H9 (cell line): ENCODE data around the gene SKOR2. TPM values are rescaled to one million over a fixed set of nuclear protein-coding genes. Genes with fewer than 3 reads are reported as not detected.

Source experiments
- DNase-seq: peaks from one replicate; pipeline ENCODE4 v3.0.0-alpha.2; 2017
- H2AFZ ChIP-seq: one replicate; pipeline ENCODE4 v1.6.1; 2013; ENCODE audit warnings: mild to moderate bottlenecking, low read length, control low read depth, moderate library complexity
- H2AK5ac ChIP-seq: 2 replicates; pipeline ENCODE4 v1.6.1; 2013; ENCODE audit warnings: low read length, control low read depth, mixed read lengths; ENCODE audit not compliant: insufficient read length
- H2BK120ac ChIP-seq: one replicate; pipeline ENCODE4 v1.6.1; 2013; ENCODE audit warnings: low read depth, mild to moderate bottlenecking, low read length, control low read depth, inconsistent platforms; ENCODE audit not compliant: poor library complexity, severe bottlenecking
- H2BK12ac ChIP-seq: 2 replicates; pipeline ENCODE4 v1.6.1; 2013; ENCODE audit warnings: low read length, control low read depth, mixed read lengths, low read depth; ENCODE audit not compliant: insufficient read length
- H2BK15ac ChIP-seq: 2 replicates; pipeline ENCODE4 v1.6.1; 2013; ENCODE audit warnings: low read depth, low read length, control low read depth
- H2BK20ac ChIP-seq: one replicate; pipeline ENCODE4 v1.6.1; 2013; ENCODE audit warnings: low read depth, mild to moderate bottlenecking, low read length, control low read depth, inconsistent platforms; ENCODE audit not compliant: poor library complexity, severe bottlenecking
- H2BK5ac ChIP-seq: 2 replicates; pipeline ENCODE4 v1.6.1; 2013; ENCODE audit warnings: low read length, control low read depth, mixed read lengths; ENCODE audit not compliant: insufficient read length
- H3K14ac ChIP-seq: 2 replicates; pipeline ENCODE4 v1.6.1; 2013; ENCODE audit warnings: low read length, control low read depth; ENCODE audit not compliant: insufficient read depth
- H3K18ac ChIP-seq: 2 replicates; pipeline ENCODE4 v1.6.1; 2013; ENCODE audit warnings: low read depth, mild to moderate bottlenecking, mixed read lengths, low read length, control low read depth; ENCODE audit not compliant: insufficient read length
- H3K23ac ChIP-seq: 2 replicates; pipeline ENCODE4 v1.6.1; 2013; ENCODE audit warnings: low read length, control low read depth, mixed read lengths, low read depth; ENCODE audit not compliant: insufficient read length
- H3K23me2 ChIP-seq: 2 replicates; pipeline ENCODE4 v1.6.1; 2013; ENCODE audit warnings: low read depth, mild to moderate bottlenecking, mixed read lengths, low read length, control low read depth; ENCODE audit not compliant: insufficient read length, poor library complexity, severe bottlenecking
- H3K27ac ChIP-seq: 2 replicates; pipeline ENCODE4 v1.5.1; 2013; ENCODE audit warnings: low read length, control low read depth, mixed read lengths, low read depth; ENCODE audit not compliant: insufficient read length
- H3K27me3 ChIP-seq: 2 replicates; pipeline ENCODE4 v1.6.1; 2013; ENCODE audit warnings: low read length, control low read depth, inconsistent platforms; ENCODE audit not compliant: insufficient read depth
- H3K4ac ChIP-seq: 2 replicates; pipeline ENCODE4 v1.6.1; 2013; ENCODE audit warnings: low read depth, mild to moderate bottlenecking, control low read depth, inconsistent platforms, low read length, moderate library complexity
- H3K4me1 ChIP-seq: 2 replicates; pipeline ENCODE4 v1.6.1; 2013; ENCODE audit warnings: low read length, control low read depth, inconsistent platforms; ENCODE audit not compliant: insufficient read depth
- H3K4me2 ChIP-seq: 2 replicates; pipeline ENCODE4 v1.6.1; 2013; ENCODE audit warnings: low read length, control low read depth, mixed read lengths; ENCODE audit not compliant: insufficient read length, insufficient read depth
- H3K56ac ChIP-seq: 2 replicates; pipeline ENCODE4 v1.6.1; 2013; ENCODE audit warnings: low read depth, mild to moderate bottlenecking, mixed read lengths, low read length, control low read depth; ENCODE audit not compliant: insufficient read length
- H3K79me1 ChIP-seq: 2 replicates; pipeline ENCODE4 v1.6.1; 2013; ENCODE audit warnings: low read depth, mild to moderate bottlenecking, moderate library complexity, low read length, control low read depth, inconsistent platforms; ENCODE audit not compliant: insufficient read depth, poor library complexity, severe bottlenecking
- H3K79me2 ChIP-seq: 2 replicates; pipeline ENCODE4 v1.6.1; 2013; ENCODE audit warnings: low read length, control low read depth, inconsistent platforms; ENCODE audit not compliant: insufficient read depth
- H3K9ac ChIP-seq: 2 replicates; pipeline ENCODE4 v1.6.1; 2013; ENCODE audit warnings: low read length, control low read depth, mixed read lengths; ENCODE audit not compliant: insufficient read length; ENCODE audit errors: extremely low read depth
- H3K9me3 ChIP-seq: one replicate; pipeline ENCODE4 v1.6.1; 2013; ENCODE audit warnings: low read depth, low read length, inconsistent platforms; ENCODE audit not compliant: control insufficient read depth
- H3T11ph ChIP-seq: one replicate; pipeline ENCODE4 v1.6.1; 2013; ENCODE audit warnings: mild to moderate bottlenecking, low read length, control low read depth, inconsistent platforms
- H4K20me1 ChIP-seq: one replicate; pipeline ENCODE4 v1.6.1; 2013; ENCODE audit not compliant: control insufficient read depth, insufficient read length, insufficient read depth
- H4K5ac ChIP-seq: 2 replicates; pipeline ENCODE4 v1.6.1; 2013; ENCODE audit warnings: low read depth, mild to moderate bottlenecking, mixed read lengths, low read length, control low read depth; ENCODE audit not compliant: insufficient read length
- H4K8ac ChIP-seq: replicated peaks from 2 replicates; pipeline ENCODE4 v1.6.1; 2013; ENCODE audit warnings: low read length, control low read depth, mixed read lengths, low read depth; ENCODE audit not compliant: insufficient read length
- H4K91ac ChIP-seq: 2 replicates; pipeline ENCODE4 v1.6.1; 2013; ENCODE audit warnings: low read depth, mild to moderate bottlenecking, moderate library complexity, mixed read lengths, low read length, control low read depth; ENCODE audit not compliant: insufficient read length
- H3K27ac Mint-ChIP-seq, 3 experiments: 2 replicates in 2 of 3; 3 replicates in 1 of 3; pipeline ENCODE4 v1.8.0; 2020 to 2021; ENCODE audit warnings: mixed read lengths in 3 of 3, mild to moderate bottlenecking in 1 of 3, moderate library complexity in 1 of 3
- H3K27me3 Mint-ChIP-seq: 2 replicates; pipeline ENCODE4 v1.8.0; 2021; ENCODE audit warnings: low read depth, mild to moderate bottlenecking, moderate library complexity, mixed read lengths
- H3K36me3 Mint-ChIP-seq, 3 experiments: 2 replicates in 2 of 3; 3 replicates in 1 of 3; pipeline ENCODE4 v1.8.0; 2020 to 2021; ENCODE audit warnings: low read depth in 3 of 3, mixed read lengths in 3 of 3; ENCODE audit not compliant: insufficient read depth in 1 of 3
- H3K4me1 Mint-ChIP-seq, 2 experiments: 2 replicates each; pipeline ENCODE4 v1.8.0; 2020; ENCODE audit warnings: mixed read lengths in 2 of 2
- H3K4me3 Mint-ChIP-seq, 2 experiments: 2 replicates in 1 of 2; 3 replicates in 1 of 2; pipeline ENCODE4 v1.8.0; 2020 to 2021; ENCODE audit warnings: mild to moderate bottlenecking in 2 of 2, mixed read lengths in 2 of 2, moderate library complexity in 1 of 2
- H3K9me3 Mint-ChIP-seq, 2 experiments: 2 replicates in 1 of 2; 3 replicates in 1 of 2; pipeline ENCODE4 v1.8.0; 2020; ENCODE audit warnings: mild to moderate bottlenecking in 2 of 2, mixed read lengths in 2 of 2, moderate library complexity in 1 of 2
- CTCF ChIP-seq: fragments of 200-600 bp; sonication (generic); conservative IDR thresholded peaks from 3 replicates; pipeline ENCODE4 v1.8.0; 2021; ENCODE audit warnings: antibody characterized with exemption, mild to moderate bottlenecking
- WGBS: extraction: QIAGEN DNeasy Blood & Tissue Kit; methylation state at CpG from one replicate; pipeline ENCODE4 v1.1.7; 2013; ENCODE audit warnings: missing lambda C conversion rate, low lambda C conversion rate, mixed read lengths; ENCODE audit not compliant: insufficient read length; ENCODE audit errors: extremely low coverage; 5-methylcytosine and 5-hydroxymethylcytosine counted together
- total RNA-seq: library from RNA; stranded (reverse); gene quantifications from 2 replicates; pipeline ENCODE4 v1.2.1, GENCODE V29; 2021

Gene SKOR2
- total RNA-seq, 1 experiment from 2014 or later, result 0.24 TPM

DNA sequence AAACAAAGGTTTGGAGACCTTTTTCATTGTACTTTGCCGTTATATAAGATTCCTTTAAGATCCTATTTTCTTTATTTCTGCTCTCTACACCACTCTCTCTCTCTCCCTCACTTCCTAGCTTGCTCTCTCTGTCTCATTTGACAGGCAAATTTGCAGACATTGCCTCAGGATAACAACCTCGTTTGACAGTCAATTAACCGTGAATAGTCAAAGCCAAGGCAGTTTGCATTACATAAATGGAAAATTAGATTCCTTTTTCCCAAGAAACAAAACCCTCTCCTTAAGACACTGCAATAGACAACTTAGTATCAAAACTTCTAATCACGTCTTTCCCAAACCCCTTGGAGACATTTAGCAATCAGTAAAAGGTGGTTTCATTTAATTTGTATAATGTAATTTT is 7.4 kb downstream of the SKOR2 start:
- Histone ChIP-seq H2AFZ (no peak overlapping the region), H4K8ac (no peak overlapping the region), H3K79me1 (no peaks in the 10 kb centered on the region), H4K91ac (no peak overlapping the region), H3T11ph (no peak overlapping the region), H4K20me1 (peaks cover 7% of the 10 kb centered on the region), H2BK20ac (no peak overlapping the region), H2BK120ac (no peak overlapping the region), H3K9me3 (no peaks in the 10 kb centered on the region), H3K18ac (no peak overlapping the region), H3K23me2 (peaks cover 8% of the 10 kb centered on the region), H4K5ac (no peak overlapping the region), H3K27me3 (peaks cover 12% of the 10 kb centered on the region), H3K27ac (no peak overlapping the region), H2AK5ac (no peak overlapping the region), H3K4ac (no peak overlapping the region), H2BK5ac (no peak overlapping the region), H2BK15ac (no peak overlapping the region), H3K79me2 (no peaks in the 10 kb centered on the region), H3K56ac (no peak overlapping the region), H3K23ac (no peak overlapping the region), H3K4me1 (0 out of 2 replicates have a peak, but pooled peaks cover 1% of the 10 kb centered on the region), H3K14ac (no peak overlapping the region), H3K4me2 (no peak overlapping the region), H2BK12ac (no peak overlapping the region), H3K9ac (no peak overlapping the region)
- H3K4me3 Mint-ChIP-seq, result no peak overlapping the region; a peak in 1 of 5 replicates
- H3K27ac Mint-ChIP-seq, result no peak overlapping the region
- TF ChIP-seq CTCF, result no peak
- peaks cover 0 to 4% (median 3%) of the 10 kb centered on the region in 3 experiments; a peak in 2 of 7 replicates for H3K36me3 Mint-ChIP-seq
- H3K27me3 Mint-ChIP-seq, result peaks cover 42% of the 10 kb centered on the region
- H3K9me3 Mint-ChIP-seq, result peaks cover 5 to 12% of the 10 kb centered on the region in 2 experiments
- H3K4me1 Mint-ChIP-seq, result peaks cover 42 to 45% of the 10 kb centered on the region in 2 experiments
- no CpG with 5 or more reads among the region's 4 CpGs for WGBS
- no peak for DNase-seq
